ENCODE results near the gene PCDHB10.
"Not testable (repeated sequence)": the region's sequence is repeated elsewhere in the genome, so short reads cannot be mapped to it uniquely, and the experiment has no call there.

The PCDHB10 gene

DNA sequence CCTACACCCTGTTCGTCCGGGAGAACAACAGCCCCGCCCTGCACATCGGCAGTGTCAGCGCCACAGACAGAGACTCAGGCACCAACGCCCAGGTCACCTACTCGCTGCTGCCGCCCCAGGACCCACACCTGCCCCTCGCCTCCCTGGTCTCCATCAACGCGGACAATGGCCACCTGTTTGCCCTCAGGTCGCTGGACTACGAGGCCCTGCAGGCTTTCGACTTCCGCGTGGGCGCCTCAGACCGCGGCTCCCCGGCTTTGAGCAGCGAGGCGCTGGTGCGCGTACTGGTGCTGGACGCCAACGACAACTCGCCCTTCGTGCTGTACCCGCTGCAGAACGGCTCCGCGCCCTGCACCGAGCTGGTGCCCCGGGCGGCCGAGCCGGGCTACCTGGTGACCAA lies 3.5 kb upstream of the PCDHB10 start:
- DNase-seq (ENCODE audit: low spot score): not testable (repeated sequence)

DNA sequence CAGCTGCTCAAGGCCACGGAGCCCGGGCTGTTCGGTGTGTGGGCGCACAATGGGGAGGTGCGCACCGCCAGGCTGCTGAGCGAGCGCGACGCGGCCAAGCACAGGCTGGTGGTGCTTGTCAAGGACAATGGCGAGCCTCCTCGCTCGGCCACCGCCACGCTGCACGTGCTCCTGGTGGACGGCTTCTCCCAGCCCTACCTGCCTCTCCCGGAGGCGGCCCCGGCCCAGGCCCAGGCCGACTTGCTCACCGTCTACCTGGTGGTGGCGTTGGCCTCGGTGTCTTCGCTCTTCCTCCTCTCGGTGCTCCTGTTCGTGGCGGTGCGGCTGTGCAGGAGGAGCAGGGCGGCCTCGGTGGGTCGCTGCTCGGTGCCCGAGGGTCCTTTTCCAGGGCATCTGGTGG lies 3.0 kb upstream of the PCDHB10 start:
- not testable (repeated sequence) for DNase-seq (ENCODE audit: low spot score)

DNA sequence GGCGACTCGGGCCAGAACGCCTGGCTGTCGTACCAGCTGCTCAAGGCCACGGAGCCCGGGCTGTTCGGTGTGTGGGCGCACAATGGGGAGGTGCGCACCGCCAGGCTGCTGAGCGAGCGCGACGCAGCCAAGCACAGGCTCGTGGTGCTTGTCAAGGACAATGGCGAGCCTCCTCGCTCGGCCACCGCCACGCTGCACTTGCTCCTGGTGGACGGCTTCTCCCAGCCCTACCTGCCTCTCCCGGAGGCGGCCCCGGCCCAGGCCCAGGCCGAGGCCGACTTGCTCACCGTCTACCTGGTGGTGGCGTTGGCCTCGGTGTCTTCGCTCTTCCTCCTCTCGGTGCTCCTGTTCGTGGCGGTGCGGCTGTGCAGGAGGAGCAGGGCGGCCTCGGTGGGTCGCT lies 2.2 kb downstream of the PCDHB10 start:
- not testable (repeated sequence) for DNase-seq (ENCODE audit: low spot score)

DNA sequence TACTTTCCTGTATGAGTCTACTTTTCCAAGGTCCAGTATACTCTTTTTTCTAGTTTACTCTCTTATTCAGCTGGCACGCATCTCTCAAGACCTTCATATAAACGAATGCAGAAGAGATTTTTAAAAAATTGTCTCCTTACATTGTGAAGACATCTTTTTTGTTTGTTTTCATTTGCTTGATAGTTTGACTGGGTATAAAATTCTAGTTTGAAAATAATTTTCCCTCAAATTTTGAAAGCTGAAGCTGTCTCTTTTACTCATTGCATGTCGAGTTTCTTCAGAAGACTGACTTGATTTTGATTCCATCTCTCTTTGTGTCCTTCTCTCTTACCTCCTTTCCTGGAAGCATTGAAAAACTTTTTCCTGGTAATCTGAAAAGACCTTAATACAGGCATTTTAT lies 4.2 kb downstream of the PCDHB10 start:
- DNase-seq (ENCODE audit: low spot score): no peak

DNA sequence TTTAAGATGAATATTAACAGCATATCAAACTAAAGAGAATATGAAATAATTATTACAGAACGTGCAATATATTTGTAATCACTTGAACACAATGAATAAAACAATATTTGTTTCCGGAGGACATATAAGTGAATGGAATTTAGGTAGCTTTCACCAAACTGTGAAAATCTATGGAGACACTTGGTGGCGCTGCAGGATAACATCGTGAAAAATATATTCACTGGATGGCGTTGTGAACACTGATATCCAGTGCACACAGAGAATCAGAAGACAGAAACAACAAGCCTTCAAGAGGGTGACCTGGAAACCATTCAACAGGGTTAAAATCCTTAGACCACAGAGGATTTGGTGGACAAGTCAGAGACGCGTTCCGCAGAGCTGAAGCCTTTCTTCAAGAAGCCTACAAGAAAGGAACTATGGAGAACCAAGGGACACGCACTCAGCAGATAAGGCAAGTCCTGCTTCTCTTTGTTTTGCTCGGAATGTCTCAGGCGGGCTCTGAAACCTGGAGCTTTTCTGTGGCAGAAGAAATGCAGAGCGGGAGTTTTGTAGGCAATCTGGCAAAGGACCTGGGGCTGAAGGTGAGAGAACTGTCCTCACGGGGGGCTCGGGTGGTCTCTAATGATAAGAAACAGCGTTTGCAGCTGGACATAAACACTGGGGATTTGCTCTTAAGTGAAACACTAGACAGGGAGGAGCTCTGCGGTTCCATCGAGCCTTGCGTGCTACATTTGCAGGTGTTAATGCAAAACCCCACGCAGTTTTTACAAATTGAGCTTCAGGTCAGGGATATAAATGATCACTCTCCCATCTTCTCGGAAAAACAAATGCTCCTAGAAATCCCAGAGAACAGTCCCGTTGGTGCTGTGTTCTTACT lies 7.4 kb downstream of the PCDHB10 start, which contains the start of gene PCDHB11:
Gene PCDHB11 (plus strand): TSS at position 269 of the 877 bp plus-strand sequence. CDS start 148 bp downstream, at position 417.
- DNase-seq (ENCODE audit: low spot score): no peak

DNA sequence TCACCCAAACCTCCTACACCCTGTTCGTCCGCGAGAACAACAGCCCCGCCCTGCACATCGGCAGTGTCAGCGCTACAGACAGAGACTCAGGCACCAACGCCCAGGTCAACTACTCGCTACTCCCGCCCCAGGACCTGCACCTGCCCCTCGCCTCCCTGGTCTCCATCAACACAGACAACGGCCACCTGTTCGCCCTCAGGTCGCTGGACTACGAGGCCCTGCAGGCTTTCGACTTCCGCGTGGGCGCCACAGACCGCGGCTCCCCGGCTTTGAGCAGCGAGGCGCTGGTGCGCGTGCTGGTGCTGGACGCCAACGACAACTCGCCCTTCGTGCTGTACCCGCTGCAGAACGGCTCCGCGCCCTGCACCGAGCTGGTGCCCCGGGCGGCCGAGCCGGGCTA lies 9.0 kb downstream of the PCDHB10 start:
- DNase-seq (ENCODE audit: low spot score): not testable (repeated sequence)

DNA sequence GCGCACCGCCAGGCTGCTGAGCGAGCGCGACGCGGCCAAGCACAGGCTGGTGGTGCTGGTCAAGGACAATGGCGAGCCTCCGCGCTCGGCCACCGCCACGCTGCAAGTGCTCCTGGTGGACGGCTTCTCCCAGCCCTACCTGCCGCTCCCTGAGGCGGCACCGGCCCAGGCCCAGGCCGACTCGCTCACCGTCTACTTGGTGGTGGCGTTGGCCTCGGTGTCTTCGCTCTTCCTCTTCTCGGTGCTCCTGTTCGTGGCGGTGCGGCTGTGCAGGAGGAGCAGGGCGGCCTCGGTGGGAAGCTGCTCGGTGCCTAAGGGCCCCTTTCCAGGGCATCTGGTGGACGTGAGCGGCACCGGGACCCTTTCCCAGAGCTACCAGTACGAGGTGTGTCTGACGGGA lies 9.5 kb downstream of the PCDHB10 start:
- DNase-seq (ENCODE audit: low spot score): not testable (repeated sequence)

DNA sequence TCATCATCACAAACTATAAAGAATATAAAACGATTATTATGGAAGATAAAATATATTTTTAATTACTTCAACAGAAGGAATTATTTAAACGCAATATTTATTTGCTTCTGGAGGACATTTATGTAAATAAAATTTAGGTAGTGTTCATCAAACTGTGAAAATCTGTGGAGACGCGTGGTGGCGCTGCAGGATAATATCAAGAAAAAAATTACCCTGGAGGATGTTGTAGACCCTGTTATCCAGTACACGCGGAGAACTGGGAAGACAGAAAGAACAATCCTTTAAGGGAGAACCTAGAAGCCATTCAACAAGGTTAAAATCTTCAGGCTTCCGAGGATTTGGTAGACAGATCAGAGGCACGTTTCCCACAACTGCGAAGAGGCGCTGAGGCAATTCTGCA lies 16.3 kb downstream of the PCDHB10 start, which contains the start of gene PCDHB12:
Gene PCDHB12 (plus strand): TSS at position 242 of the 400 bp plus-strand sequence. CDS start 189 bp downstream, outside the sequence.
- peak; percentile 25 for DNase-seq (ENCODE audit: low spot score)

DNA sequence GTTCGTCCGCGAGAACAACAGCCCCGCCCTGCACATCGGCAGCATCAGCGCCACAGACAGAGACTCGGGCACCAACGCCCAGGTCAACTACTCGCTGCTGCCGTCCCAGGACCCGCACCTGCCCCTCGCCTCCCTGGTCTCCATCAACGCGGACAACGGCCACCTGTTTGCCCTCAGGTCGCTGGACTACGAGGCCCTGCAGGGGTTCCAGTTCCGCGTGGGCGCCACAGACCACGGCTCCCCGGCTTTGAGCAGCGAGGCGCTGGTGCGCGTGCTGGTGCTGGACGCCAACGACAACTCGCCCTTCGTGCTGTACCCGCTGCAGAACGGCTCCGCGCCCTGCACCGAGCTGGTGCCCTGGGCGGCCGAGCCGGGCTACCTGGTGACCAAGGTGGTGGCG lies 18.1 kb downstream of the PCDHB10 start:
- DNase-seq (ENCODE audit: low spot score): not testable (repeated sequence)

DNA sequence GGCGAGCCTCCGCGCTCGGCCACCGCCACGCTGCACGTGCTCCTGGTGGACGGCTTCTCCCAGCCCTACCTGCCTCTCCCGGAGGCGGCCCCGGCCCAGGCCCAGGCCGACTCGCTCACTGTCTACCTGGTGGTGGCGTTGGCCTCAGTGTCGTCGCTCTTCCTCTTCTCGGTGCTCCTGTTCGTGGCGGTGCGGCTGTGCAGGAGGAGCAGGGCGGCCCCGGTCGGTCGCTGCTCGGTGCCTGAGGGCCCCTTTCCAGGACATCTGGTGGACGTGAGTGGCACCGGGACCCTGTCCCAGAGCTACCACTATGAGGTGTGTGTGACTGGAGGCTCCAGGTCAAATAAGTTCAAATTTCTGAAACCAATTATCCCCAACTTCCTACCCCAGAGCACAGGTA lies 18.7 kb downstream of the PCDHB10 start:
- not testable (repeated sequence) for DNase-seq (ENCODE audit: low spot score)

DNA sequence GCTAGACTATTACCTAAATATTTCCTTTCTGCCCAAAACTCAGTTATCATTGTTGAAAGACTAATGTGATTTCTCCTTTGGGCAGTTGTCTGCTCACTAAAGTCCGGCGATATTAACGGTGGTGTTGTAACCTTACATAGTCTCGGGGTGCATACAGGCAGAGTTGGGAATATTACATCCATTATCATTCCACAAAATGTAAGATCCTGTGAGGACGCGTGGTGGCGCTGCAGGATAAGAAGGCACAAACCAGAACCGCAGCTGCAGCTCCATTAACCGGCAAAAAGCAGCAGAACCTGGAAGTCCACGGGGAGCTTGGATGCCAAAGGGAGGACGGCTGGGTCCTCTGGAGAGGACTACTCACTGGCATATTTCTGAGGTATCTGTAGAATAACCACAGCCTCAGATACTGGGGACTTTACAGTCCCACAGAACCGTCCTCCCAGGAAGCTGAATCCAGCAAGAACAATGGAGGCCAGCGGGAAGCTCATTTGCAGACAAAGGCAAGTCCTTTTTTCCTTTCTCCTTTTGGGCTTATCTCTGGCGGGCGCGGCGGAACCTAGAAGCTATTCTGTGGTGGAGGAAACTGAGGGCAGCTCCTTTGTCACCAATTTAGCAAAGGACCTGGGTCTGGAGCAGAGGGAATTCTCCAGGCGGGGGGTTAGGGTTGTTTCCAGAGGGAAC lies 21.6 kb downstream of the PCDHB10 start, which contains the start of gene PCDHB13:
Gene PCDHB13 (plus strand): TSS at position 264 of the 684 bp plus-strand sequence. CDS start 205 bp downstream, at position 469.
- peak; percentile 29 for DNase-seq (ENCODE audit: low spot score)

DNA sequence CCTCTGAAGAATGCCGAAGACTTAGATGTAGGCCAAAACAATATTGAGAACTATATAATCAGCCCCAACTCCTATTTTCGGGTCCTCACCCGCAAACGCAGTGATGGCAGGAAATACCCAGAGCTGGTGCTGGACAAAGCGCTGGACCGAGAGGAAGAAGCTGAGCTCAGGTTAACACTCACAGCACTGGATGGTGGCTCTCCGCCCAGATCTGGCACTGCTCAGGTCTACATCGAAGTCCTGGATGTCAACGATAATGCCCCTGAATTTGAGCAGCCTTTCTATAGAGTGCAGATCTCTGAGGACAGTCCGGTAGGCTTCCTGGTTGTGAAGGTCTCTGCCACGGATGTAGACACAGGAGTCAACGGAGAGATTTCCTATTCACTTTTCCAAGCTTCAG lies 22.4 kb downstream of the PCDHB10 start:
- DNase-seq (ENCODE audit: low spot score): not testable (repeated sequence)

DNA sequence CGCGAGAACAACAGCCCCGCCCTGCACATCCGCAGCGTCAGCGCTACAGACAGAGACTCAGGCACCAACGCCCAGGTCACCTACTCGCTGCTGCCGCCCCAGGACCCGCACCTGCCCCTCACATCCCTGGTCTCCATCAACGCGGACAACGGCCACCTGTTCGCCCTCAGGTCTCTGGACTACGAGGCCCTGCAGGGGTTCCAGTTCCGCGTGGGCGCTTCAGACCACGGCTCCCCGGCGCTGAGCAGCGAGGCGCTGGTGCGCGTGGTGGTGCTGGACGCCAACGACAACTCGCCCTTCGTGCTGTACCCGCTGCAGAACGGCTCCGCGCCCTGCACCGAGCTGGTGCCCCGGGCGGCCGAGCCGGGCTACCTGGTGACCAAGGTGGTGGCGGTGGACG lies 23.4 kb downstream of the PCDHB10 start:
- DNase-seq (ENCODE audit: low spot score): not testable (repeated sequence)

DNA sequence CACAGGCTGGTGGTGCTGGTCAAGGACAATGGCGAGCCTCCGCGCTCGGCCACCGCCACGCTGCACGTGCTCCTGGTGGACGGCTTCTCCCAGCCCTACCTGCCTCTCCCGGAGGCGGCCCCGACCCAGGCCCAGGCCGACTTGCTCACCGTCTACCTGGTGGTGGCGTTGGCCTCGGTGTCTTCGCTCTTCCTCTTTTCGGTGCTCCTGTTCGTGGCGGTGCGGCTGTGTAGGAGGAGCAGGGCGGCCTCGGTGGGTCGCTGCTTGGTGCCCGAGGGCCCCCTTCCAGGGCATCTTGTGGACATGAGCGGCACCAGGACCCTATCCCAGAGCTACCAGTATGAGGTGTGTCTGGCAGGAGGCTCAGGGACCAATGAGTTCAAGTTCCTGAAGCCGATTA lies 23.9 kb downstream of the PCDHB10 start:
- DNase-seq (ENCODE audit: low spot score): not testable (repeated sequence)

DNA sequence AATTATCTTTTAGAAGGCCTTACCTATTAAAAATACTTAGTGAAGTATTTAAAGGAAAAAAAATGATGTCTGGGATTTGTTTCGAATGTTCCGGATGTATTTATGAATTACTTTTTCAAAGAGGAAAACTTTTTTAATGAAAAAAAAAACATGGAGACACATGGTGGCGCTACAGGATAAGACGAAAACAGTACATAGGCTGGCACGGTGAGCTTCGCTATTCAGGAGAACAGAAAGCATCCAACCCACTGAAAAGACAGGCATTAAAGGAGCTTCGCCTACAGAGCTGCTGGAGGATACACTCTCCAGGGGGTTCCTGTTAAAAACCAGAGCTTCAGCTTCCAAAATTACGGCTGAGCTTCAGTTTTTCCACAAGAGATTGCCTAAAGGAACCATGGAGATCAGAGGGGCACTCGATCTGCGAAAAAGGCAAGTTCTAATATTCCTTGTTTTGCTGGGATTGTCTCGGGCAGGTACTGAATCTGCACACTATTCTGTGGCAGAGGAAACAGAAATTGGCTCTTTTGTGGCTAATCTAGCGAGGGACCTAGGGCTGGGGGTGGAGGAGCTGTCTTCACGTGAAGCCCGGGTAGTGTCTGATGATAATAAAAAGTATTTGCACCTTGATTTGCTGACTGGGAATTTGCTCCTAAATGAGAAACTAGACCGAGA lies 31.1 kb downstream of the PCDHB10 start, which contains the start of gene PCDHB14:
Gene PCDHB14 (plus strand): TSS at position 232 of the 672 bp plus-strand sequence. CDS start 163 bp downstream, at position 395.
- DNase-seq (ENCODE audit: low spot score): peak; percentile 49

DNA sequence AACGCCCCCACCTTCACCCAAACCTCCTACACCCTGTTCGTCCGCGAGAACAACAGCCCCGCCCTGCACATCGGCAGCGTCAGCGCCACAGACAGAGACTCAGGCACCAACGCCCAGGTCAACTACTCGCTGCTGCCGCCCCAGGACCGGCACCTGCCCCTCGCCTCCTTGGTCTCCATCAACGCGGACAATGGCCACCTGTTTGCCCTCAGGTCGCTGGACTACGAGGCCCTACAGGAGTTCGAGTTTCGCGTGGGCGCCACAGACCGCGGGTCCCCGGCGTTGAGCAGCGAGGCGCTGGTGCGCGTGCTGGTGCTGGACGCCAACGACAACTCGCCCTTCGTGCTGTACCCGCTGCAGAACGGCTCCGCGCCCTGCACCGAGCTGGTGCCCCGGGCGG lies 32.7 kb downstream of the PCDHB10 start:
- DNase-seq (ENCODE audit: low spot score): not testable (repeated sequence)

DNA sequence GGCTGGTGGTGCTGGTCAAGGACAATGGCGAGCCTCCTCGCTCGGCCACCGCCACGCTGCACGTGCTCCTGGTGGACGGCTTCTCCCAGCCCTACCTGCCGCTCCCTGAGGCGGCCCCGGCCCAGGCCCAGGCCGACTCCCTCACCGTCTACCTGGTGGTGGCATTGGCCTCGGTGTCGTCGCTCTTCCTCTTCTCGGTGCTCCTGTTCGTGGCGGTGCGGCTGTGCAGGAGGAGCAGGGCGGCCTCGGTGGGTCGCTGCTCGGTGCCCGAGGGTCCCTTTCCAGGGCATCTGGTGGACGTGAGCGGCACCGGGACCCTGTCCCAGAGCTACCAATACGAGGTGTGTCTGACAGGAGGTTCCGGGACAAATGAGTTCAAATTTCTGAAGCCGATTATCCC lies 33.3 kb downstream of the PCDHB10 start:
- not testable (repeated sequence) for DNase-seq (ENCODE audit: low spot score)

DNA sequence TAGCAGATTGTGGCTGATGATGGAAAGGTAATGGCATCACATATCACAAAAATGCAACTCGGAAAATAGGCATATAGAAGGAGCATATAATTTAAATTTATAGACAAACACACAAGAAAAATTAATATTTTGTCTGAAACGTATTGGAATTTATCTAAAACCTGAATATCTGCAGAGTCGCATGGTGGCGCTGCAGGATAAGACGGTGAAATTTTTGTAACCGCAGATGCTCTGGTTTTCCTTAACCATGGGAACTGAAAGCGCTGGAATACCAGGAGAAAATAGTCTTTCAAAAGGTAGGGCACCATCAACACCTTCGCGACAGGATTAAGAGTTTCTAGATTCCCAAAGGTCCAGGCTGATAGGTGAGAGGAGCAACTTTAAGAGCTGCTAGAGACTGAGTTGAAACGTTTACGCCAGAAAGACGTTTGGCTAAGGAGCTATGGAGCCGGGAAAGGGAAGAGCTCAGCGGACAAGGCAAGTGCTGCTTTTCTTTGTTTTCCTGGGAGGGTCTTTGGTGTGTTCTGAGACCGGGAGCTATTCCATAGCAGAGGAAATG lies 42.0 kb downstream of the PCDHB10 start:
- peak; percentile 11 for DNase-seq (ENCODE audit: low spot score)

DNA sequence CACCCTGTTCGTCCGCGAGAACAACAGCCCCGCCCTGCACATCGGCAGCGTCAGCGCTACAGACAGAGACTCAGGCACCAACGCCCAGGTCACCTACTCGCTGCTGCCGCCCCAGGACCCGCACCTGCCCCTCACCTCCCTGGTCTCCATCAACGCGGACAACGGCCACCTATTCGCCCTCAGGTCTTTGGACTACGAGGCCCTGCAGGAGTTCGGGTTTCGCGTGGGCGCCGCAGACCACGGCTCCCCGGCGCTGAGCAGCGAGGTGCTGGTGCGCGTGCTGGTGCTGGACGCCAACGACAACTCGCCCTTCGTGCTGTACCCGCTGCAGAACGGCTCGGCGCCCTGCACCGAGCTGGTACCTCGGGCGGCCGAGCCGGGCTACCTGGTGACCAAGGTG lies 43.8 kb downstream of the PCDHB10 start:
- DNase-seq (ENCODE audit: low spot score): not testable (repeated sequence)

DNA sequence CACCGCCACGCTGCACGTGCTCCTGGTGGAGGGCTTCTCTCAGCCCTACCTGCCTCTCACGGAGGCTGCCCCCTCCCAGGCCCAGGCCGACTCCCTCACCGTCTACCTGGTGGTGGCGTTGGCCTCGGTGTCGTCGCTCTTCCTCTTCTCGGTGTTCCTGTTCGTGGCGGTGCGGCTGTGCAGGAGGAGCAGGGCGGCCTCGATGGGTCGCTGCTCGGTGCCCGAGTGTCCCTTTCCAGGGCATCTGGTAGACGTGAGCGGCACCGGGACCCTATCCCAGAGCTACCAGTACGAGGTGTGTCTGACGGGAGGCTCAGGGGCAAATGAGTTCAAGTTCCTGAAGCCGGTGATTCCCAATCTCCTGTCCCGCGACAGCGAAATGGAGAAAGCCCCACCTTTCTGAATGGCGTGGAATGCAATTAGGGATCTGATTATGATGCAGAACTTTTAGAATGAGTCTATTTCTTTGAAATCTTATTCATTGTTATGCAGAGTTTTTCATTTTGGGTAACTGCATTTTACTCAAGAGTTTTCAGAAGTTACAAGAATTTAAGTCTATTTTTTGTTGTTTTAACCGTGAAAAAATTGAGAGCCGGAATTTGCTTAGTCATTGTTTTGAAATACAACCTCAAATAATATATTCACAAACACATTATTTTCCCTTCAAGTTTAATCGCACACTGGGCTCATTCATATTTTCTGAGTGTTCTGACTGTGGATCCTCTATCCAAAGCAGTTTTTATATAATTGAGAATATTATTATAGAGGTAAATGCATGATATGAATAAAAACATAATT lies 44.6 kb downstream of the PCDHB10 start:
- DNase-seq (ENCODE audit: low spot score): no peak

DNA sequence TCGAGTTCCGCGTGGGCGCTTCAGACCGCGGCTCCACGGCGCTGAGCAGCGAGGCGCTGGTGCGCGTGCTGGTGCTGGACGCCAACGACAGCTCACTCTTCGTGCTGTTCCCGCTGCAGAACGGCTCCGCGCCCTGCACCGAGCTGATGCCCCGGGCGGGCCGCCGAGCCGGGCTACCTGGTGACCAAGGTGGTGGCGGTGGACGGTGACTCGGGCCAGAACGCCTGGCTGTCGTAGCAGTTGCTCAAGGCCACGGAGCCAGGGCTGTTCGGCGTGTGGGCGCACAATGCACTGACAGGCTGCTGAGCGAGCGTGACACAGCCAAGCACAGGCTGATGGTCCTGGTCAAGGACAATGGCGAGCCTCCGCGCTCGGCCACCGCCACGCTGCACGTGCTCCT lies 49.3 kb downstream of the PCDHB10 start:
- no peak for DNase-seq (ENCODE audit: low spot score)
